Activated T-cell treated with anti-CD3 and anti-CD28 coated beads, Interleukin-2, amount 50 U/mL, for 4 hours (primary cell): ENCODE data around the gene FIZ1. TPM values are rescaled to one million over a fixed set of nuclear protein-coding genes. Genes with fewer than 3 reads are reported as not detected.

ENCODE experiments used
- ATAC-seq, 2 donors: fragments of 200-7000 bp; cut with Tn5 transposase; one replicate each; pipeline ENCODE4 v1.10.0; 2021
- DNase-seq: peaks from one replicate; pipeline ENCODE4 v3.0.0-alpha.2; 2020
- H3K27me3 Mint-ChIP-seq: one replicate; pipeline ENCODE4 v1.8.0; 2021; ENCODE audit warnings: low read depth, mixed read lengths
- H3K36me3 Mint-ChIP-seq: one replicate; pipeline ENCODE4 v1.8.0; 2022; ENCODE audit warnings: mixed read lengths; ENCODE audit not compliant: insufficient read depth
- H3K4me1 Mint-ChIP-seq: one replicate; pipeline ENCODE4 v1.8.0; 2021; ENCODE audit warnings: low read depth, mixed read lengths
- H3K4me3 Mint-ChIP-seq: one replicate; pipeline ENCODE4 v1.8.0; 2021; ENCODE audit warnings: mild to moderate bottlenecking, moderate library complexity, mixed read lengths
- H3K9me3 Mint-ChIP-seq: one replicate; pipeline ENCODE4 v1.8.0; 2021; ENCODE audit warnings: mixed read lengths
- total RNA-seq, 3 donors: library from RNA; stranded (reverse); gene quantifications; one replicate each; pipeline ENCODE4 v1.2.1, GENCODE V29; 2021

FIZ1 gene
- total RNA-seq, 3 donors from 2014 or later, result 31.4 to 35.5 (median 34.4) TPM

DNA sequence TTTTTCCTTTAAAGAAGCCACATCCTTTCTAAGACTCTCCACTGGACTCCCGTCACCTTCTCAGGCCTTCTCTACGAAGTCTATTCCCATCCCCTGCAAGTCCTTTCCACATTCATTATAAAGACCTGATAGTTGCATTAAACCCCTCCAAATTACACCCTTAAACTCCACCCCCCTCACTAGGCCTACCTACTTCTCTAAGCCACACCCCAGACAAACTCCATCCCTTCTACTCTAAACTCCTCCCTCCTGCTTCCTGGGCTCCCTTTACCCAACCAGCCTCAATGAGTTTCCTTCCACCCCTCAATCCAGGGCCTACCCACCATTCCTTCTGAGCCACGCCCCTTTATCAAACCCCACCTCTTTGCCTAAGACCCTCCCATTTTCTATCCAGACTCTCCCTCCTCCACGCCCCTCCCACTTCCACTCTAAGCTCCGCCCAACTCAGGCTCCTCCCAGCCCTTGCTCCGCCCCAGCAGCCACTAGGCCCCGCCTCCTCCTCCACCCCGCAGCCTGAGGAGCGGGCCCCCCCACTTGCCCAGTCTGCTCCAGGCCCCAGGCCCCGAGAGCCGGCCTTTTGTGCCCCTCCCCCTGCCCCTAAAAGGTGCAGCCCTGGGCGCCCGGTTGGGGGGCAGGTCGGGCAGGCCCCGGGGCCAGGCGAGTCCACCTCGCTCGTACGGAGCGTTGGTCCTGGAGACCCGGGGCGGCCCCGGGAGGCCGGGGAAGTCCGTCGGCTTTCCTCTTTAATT lies 424 bp downstream of the FIZ1 start:
- H3K36me3 Mint-ChIP-seq, result peaks cover 28% of the 10 kb centered on the region
- H3K4me3 Mint-ChIP-seq, result peak overlapping the region; percentile 97
- ATAC-seq (peak; percentile 72 to 76), DNase-seq (peak; percentile 89)
- H3K27me3 Mint-ChIP-seq, result no peaks in the 10 kb centered on the region
- H3K9me3 Mint-ChIP-seq, result peaks cover 11% of the 10 kb centered on the region
- H3K4me1 Mint-ChIP-seq, result peaks cover 19% of the 10 kb centered on the region

DNA sequence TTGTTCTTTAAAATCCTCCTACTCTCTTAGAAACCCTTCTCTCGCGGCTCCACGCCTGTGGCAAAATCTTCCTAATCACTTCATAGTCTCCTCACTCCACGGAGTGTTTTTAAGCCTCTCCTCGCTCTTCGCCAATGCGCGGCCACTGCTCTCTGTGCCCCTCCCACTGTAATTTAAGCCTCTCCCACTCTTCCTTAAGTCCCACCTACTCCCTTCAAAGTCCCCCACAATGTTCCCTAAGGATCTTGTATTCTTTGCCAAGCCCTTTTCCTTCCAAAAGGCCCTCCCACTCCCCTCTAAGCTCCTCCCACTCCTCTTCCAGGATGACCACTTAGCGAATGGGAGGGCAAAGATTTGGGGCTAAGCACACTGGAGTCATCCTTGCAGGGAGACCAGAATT lies 1.3 kb downstream of the FIZ1 start:
- DNase-seq (no peak), ATAC-seq (no peak)
- H3K4me3 Mint-ChIP-seq, result no peak overlapping the region
- peaks cover 17% of the 10 kb centered on the region for H3K4me1 Mint-ChIP-seq
- peaks cover 11% of the 10 kb centered on the region for H3K9me3 Mint-ChIP-seq
- peaks cover 28% of the 10 kb centered on the region for H3K36me3 Mint-ChIP-seq
- no peaks in the 10 kb centered on the region for H3K27me3 Mint-ChIP-seq

DNA sequence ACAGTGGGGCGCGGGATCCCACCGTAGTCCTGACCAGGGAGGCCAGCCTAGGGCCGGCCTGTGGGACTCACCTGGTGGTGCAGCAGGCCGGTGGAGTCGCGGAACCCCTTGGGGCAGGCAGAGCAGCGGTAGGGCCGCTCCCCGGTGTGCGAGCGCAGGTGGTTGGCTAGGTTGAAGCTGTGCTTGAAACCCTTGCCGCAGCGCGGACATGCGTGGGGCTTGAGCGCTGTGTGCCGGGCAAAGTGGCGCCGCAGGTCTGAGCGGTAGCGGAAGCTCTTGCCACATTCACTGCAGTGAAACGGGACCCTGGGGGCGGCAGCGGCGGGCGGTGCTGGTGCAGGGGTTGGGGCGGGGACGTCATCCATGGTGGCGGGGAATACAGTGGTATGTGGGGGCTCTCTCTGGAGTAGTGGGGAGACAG lies 1.8 kb downstream of the FIZ1 start:
- Mint-ChIP-seq H3K36me3 (peaks cover 28% of the 10 kb centered on the region), H3K4me3 (no peak overlapping the region), H3K4me1 (peaks cover 17% of the 10 kb centered on the region), H3K27me3 (no peaks in the 10 kb centered on the region), H3K9me3 (peaks cover 11% of the 10 kb centered on the region)
- ATAC-seq (no peak), DNase-seq (no peak)

DNA sequence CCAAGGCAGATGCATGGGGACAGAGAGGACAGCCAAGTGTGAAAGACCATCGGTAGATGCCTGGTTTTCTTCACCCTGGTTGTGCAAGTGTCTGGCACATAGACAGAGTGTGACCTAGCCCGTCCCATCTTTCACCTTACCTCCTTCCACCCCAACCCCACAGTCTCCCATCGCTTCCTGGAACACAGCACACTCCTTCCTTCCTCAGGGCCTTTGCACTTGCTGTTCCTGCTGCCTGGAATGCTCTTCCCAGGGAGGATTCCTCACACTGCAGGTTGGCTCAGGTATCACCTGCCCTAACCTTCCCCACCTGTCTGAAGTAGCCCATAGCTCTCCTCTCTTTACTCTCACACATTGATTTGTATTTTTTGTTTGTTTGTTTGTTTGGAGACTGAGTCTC lies 3.0 kb downstream of the FIZ1 start:
- DNase-seq (no peak), ATAC-seq (no peak)
- peaks cover 12% of the 10 kb centered on the region for H3K4me1 Mint-ChIP-seq
- H3K27me3 Mint-ChIP-seq, result no peaks in the 10 kb centered on the region
- peaks cover 11% of the 10 kb centered on the region for H3K9me3 Mint-ChIP-seq
- peaks cover 34% of the 10 kb centered on the region for H3K36me3 Mint-ChIP-seq
- no peak overlapping the region for H3K4me3 Mint-ChIP-seq

DNA sequence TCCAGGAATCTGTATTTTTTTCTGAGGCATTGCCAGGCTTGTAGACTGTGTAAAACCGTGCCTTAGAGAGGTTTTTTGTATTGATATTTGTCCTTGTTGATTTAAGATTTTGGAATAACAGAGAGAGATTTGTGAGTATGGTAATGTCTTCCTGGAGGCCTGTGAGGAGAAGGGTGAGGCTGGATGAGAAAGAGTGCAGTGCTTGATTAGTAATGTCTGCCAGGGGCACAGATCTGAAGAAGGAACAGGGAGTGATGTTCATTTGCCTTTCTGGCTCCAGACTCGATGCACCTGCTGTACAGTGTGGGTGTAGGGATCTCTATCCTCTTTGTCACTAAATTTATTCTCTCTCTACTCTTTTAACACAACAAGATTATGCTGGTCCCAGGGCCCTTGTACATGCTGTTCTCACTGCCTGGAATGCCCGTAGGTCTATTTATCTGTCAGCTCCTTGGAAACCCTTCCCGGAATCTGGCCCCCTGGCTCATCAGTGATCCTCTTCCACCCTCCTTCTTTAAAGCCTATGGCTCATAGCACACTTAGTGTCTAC lies 4.2 kb downstream of the FIZ1 start:
- Mint-ChIP-seq H3K9me3 (peaks cover 11% of the 10 kb centered on the region), H3K4me1 (peaks cover 7% of the 10 kb centered on the region), H3K36me3 (peaks cover 36% of the 10 kb centered on the region), H3K27me3 (no peaks in the 10 kb centered on the region), H3K4me3 (no peak overlapping the region)
- ATAC-seq, result no peak
- DNase-seq, result no peak

DNA sequence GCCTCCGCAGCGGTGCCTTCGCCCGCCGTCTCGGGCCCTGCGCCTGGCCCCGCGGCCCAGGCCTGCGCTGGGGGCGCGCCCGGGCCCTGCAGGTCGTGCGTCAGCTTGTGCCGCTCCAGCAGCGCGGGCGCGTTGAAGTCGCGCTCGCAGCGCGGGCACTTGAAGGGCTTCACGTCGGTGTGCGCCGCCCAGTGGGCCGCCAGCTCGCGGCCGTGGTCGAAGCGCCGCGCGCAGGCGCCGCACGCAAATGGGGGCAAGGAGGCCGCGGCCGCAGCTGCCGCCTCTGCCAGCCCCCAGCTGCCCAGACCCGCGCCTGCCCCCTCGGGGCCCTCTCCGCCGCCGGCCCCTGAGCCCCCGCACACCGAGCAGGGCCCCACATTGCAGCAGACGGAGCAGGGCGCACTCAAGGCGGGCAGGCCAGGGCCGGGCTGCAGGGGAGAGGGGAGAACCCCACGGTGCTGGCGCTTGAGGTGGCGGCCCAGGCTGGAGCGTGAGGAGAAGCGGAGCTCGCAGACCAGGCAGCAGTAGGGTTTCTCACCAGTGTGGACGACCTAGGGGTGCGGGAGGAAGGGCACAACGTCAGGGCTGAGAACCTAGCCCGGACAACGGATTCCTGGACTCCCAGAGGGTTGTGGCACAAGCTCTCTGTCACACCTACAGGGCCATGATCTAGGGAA lies 6.1 kb downstream of the FIZ1 start:
- peaks cover 9% of the 10 kb centered on the region for H3K4me1 Mint-ChIP-seq
- no peaks in the 10 kb centered on the region for H3K27me3 Mint-ChIP-seq
- H3K9me3 Mint-ChIP-seq, result peaks cover 11% of the 10 kb centered on the region
- DNase-seq (no peak), ATAC-seq (no peak)
- peaks cover 32% of the 10 kb centered on the region for H3K36me3 Mint-ChIP-seq
- no peak overlapping the region for H3K4me3 Mint-ChIP-seq

DNA sequence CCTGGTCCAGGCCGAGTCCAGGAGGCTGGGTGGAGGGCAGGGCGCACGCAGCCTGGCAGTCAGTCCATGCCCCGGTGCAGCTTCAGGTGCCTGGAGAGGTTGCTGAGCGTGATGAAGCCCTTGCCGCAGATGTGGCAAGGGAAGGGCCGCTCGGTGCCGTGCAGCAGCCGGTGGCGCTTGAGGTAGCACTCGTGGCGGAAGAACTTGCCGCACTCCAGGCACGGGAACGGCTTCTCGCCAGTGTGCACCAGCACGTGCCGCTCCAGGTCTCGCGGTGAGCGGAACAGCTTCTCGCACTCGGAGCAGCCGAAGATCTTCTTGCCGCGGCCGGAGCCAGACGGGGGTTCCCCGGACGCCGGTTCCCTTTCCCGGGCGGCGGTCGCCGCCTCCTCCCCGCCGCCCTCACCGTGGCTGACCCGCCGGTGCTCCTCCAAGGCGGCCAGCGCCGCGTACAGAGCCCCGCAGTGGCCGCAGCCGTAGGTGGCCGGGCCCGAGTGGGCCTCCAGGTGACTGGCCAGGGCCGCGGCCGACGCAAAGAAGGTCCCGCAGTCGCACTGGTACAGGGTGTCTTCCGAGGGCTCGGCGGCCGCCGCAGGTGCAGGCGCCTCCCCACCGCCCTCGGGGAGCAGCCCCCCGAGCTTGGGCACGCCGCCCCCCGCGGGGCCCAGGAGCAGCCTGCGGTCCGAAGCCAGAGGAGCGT lies 6.8 kb downstream of the FIZ1 start:
- Mint-ChIP-seq H3K27me3 (no peaks in the 10 kb centered on the region), H3K4me1 (peaks cover 11% of the 10 kb centered on the region), H3K36me3 (peaks cover 32% of the 10 kb centered on the region), H3K9me3 (peaks cover 11% of the 10 kb centered on the region), H3K4me3 (no peak overlapping the region)
- ATAC-seq (no peak), DNase-seq (no peak)

DNA sequence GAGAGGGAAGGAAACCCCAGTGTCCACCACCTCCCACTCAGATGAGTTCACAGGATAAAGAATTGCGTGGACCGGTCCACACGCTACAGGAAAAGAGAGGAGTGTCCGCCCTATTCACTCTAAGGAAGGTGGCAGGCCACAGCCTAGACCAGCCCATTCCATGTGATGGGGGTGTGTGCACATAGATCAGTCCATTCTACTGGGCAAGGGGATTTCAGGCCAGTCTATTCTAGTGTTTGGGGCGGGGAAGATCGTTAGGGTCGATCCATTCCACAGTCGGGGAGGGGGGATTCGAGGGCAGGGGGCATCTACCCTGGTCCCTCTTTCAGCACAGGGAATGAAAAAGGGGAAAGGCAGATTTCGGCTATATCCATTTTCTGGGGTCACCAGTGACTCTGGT lies 7.8 kb downstream of the FIZ1 start:
- no peak overlapping the region for H3K4me3 Mint-ChIP-seq
- peaks cover 11% of the 10 kb centered on the region for H3K9me3 Mint-ChIP-seq
- no peak for ATAC-seq
- H3K4me1 Mint-ChIP-seq, result peaks cover 18% of the 10 kb centered on the region
- DNase-seq, result no peak
- no peaks in the 10 kb centered on the region for H3K27me3 Mint-ChIP-seq
- H3K36me3 Mint-ChIP-seq, result peaks cover 27% of the 10 kb centered on the region

DNA sequence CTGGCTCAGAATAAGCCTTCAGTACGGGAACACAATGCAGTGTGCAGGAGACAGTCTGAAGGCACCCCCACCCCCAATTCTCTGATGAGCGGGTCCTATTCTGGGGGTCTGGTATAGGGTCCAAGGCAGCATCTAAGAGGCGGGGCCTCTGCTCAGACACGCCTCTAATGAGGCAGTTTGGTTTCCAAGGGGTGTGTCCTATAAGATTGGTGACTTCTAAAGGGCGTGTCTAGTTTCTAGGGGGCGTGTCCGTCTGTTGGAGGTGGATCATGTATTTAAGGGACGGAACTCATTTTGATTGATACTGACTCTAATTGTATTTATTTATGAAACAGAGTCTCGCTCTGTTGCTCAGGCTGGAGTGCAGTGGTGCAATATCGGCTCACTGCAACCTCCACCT lies 8.7 kb downstream of the FIZ1 start:
- Mint-ChIP-seq H3K36me3 (peaks cover 18% of the 10 kb centered on the region), H3K4me1 (peaks cover 25% of the 10 kb centered on the region), H3K4me3 (no peak overlapping the region), H3K27me3 (no peaks in the 10 kb centered on the region), H3K9me3 (peaks cover 8% of the 10 kb centered on the region)
- ATAC-seq (no peak), DNase-seq (no peak)

DNA sequence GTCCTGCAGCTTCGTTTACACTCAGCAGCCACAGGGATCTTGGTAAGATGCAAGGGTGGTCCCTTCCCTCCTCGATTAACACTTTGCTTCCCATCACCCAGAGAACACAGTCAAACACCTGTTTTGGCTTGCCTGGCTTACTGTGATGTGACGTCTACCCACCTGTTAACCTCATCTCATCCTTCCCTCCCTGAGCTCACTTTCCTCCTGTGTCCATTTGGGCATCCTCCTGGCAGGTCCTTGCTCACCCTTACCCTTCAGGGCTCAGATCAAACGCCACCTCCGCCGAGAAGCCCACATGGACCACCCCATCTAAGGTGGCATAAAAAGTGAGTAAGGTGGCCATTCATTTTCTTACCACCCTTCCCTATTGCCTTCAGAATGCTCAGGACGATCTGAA lies 9.2 kb downstream of the FIZ1 start:
- DNase-seq, result no peak
- H3K27me3 Mint-ChIP-seq, result no peaks in the 10 kb centered on the region
- peaks cover 13% of the 10 kb centered on the region for H3K36me3 Mint-ChIP-seq
- no peak overlapping the region for H3K4me3 Mint-ChIP-seq
- ATAC-seq, result no peak
- peaks cover 3% of the 10 kb centered on the region for H3K9me3 Mint-ChIP-seq
- H3K4me1 Mint-ChIP-seq, result peaks cover 30% of the 10 kb centered on the region

DNA sequence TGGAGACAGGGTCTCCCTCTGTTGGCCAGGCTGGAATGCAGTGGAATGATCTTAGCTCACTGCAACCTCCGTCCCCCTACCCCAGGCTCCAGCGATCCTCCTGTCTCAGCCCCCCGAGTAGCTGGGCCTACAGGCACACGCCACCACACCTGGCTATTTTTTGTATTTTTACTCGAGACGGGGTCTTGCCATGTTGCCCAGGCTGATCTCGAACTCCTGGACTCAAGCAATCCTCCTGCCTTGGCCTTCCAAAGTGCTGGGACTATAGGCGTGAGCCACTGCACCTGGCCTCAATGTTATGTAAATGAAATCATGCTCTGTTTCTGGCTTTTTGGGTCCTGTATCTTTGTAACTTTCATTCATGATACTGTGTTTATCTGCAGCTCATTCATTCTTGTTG lies 10.6 kb downstream of the FIZ1 start:
- no peaks in the 10 kb centered on the region for H3K9me3 Mint-ChIP-seq
- H3K36me3 Mint-ChIP-seq, result peaks cover 8% of the 10 kb centered on the region
- no peak for DNase-seq
- no peak for ATAC-seq
- no peaks in the 10 kb centered on the region for H3K27me3 Mint-ChIP-seq
- peak overlapping the region; percentile 26 for H3K4me3 Mint-ChIP-seq
- H3K4me1 Mint-ChIP-seq, result peaks cover 28% of the 10 kb centered on the region

DNA sequence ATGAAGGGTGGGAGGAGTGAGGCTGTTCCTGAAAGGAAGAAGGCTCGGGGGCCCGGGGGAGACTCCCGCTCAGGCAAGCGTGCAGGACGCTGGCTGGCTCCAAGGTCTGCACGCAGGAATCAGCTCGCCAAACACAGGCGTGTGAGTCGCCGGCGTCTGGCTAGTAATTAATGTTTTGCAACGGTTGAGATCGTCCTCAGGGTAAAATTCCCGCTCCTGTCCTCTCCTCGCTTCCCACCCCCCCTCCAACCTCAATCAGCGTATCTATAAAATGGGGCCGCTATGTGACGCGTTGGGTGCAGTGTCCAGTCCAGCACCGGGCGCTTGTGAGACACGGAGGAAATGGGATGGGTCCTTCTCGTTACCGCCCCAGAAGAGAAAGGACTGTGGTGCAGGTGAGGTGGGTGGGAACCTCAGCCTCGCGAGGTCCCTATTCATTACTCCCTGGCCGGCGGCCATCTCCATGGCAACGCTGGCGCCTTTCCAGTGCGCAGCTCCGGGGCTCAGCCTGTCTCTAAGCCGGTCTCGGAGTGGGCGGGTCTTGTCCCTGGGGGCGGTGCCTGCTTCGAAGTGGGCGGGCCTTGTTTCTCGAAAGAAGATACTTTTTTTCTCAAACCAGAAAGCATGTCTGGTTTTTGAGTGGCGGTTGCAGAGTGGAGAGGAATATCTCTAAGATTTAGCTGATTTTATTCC lies 12.2 kb downstream of the FIZ1 start:
- Mint-ChIP-seq H3K4me3 (peak overlapping the region; percentile 82), H3K4me1 (peaks cover 31% of the 10 kb centered on the region), H3K27me3 (no peaks in the 10 kb centered on the region), H3K9me3 (no peaks in the 10 kb centered on the region), H3K36me3 (peaks cover 8% of the 10 kb centered on the region)
- DNase-seq (peak; percentile 90), ATAC-seq (peak; percentile 96 to 97)

DNA sequence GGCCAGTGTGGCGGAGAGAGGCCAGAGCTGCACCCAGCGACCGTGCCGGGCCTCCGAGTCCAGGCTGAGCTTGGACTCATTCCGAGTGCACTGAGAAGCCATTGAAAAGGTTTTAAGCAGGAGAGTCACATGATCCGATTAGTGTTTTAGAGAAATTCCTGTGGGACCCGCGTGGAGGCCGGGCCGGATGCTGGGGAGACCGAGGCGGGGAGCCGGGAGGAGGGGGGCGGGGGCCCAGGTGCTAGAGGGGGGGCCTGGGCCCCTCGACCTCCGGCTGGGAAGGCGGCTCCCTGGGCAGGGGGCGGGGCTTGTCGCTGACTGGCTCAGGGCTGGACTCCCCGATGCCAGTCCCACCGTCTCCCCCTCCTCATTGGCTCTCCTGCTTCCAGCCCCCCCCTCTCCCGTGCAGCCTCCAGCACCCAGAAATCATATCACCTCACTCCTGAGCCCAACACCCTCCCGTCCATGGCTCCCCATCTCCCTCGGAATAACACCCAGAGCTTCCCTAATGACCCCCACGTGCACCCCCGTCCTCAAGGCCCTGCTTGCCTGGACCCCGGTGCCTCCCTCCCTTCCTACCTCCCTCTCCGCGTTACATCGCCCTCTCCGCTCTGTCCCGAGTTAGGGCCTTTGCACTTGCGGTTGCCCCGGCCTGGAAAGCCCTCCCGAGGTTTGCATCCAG lies 13.5 kb downstream of the FIZ1 start:
- peaks cover 42% of the 10 kb centered on the region for H3K4me1 Mint-ChIP-seq
- DNase-seq (peak; percentile 31), ATAC-seq (peak; percentile 51 to 65)
- H3K27me3 Mint-ChIP-seq, result no peaks in the 10 kb centered on the region
- H3K9me3 Mint-ChIP-seq, result no peaks in the 10 kb centered on the region
- H3K36me3 Mint-ChIP-seq, result no peaks in the 10 kb centered on the region
- peak overlapping the region; percentile 82 for H3K4me3 Mint-ChIP-seq
